DND-41 (cell line): ENCODE results near the gene CKAP2.

Experiments used
- ATAC-seq: fragments of 200-7000 bp; cut with Tn5 transposase; 3 replicates; pipeline ENCODE4 v1.9.1; 2021; ENCODE audit warnings: low read depth; ENCODE audit not compliant: insufficient read depth
- DNase-seq: peaks from one replicate; pipeline ENCODE4 v3.0.0-alpha.2; 2020
- H2AFZ ChIP-seq: 2 replicates; pipeline ENCODE4 v1.6.0; 2012; ENCODE audit warnings: low read depth, low read length
- H3K27ac ChIP-seq: 2 replicates; pipeline ENCODE4 v1.5.1; 2012; ENCODE audit warnings: low read length, inconsistent platforms
- H3K27me3 ChIP-seq: fragments of 200-600 bp; sonication (generic); 2 replicates; pipeline ENCODE4 v1.6.0; 2012; ENCODE audit warnings: low read length, mild to moderate bottlenecking, inconsistent platforms; ENCODE audit not compliant: insufficient read depth, poor library complexity
- H3K36me3 ChIP-seq: 2 replicates; pipeline ENCODE4 v1.5.1; 2012; ENCODE audit warnings: low read length, inconsistent platforms; ENCODE audit not compliant: insufficient read depth
- H3K4me1 ChIP-seq: 2 replicates; pipeline ENCODE4 v1.5.1; 2012; ENCODE audit warnings: mild to moderate bottlenecking, low read length; ENCODE audit not compliant: insufficient read depth
- H3K4me2 ChIP-seq: 2 replicates; pipeline ENCODE4 v1.6.0; 2012; ENCODE audit warnings: mild to moderate bottlenecking, moderate library complexity, low read length, inconsistent platforms; ENCODE audit not compliant: insufficient read depth
- H3K4me3 ChIP-seq, 2 experiments: fragments of 200-600 bp in 1 of 2; shearing (Covaris generic) in 1 of 2; 2 replicates each; pipeline ENCODE4 v1.5.1; 2012 to 2016; ENCODE audit warnings: inconsistent platforms in 2 of 2, low read length in 2 of 2, mild to moderate bottlenecking in 2 of 2, low read depth in 1 of 2, moderate library complexity in 1 of 2
- H3K79me2 ChIP-seq: 2 replicates; pipeline ENCODE4 v1.6.0; 2012; ENCODE audit warnings: low read length, inconsistent platforms; ENCODE audit not compliant: insufficient read depth
- H3K9ac ChIP-seq: 2 replicates; pipeline ENCODE4 v1.6.0; 2012; ENCODE audit warnings: low read depth, mild to moderate bottlenecking, inconsistent platforms, low read length, moderate library complexity
- H3K9me3 ChIP-seq: 2 replicates; pipeline ENCODE4 v1.5.1; 2012; ENCODE audit warnings: low read length, moderate library complexity, mild to moderate bottlenecking, inconsistent platforms; ENCODE audit not compliant: insufficient read depth, severe bottlenecking
- H4K20me1 ChIP-seq: 2 replicates; pipeline ENCODE4 v1.6.0; 2012; ENCODE audit warnings: low read length; ENCODE audit not compliant: insufficient read depth
- EZH2 ChIP-seq: IDR thresholded peaks from 3 replicates; pipeline ENCODE4 v1.6.1; 2012; ENCODE audit warnings: borderline replicate concordance, low read depth, mild to moderate bottlenecking, moderate library complexity, low read length, inconsistent platforms; ENCODE audit not compliant: severe bottlenecking
- TF ChIP-seq, protein P1 (sequence below): IDR thresholded peaks from 2 replicates; pipeline ENCODE4 v1.5.1; 2012; ENCODE audit warnings: borderline replicate concordance, low read length, moderate library complexity, mild to moderate bottlenecking; ENCODE audit not compliant: poor library complexity, severe bottlenecking; ENCODE audit errors: extremely low read depth

CKAP2 gene

GRCh38 chr13:52455677-52456041 is 381 bp downstream of the CKAP2 start:
- H3K27ac ChIP-seq, result peak overlapping the region; percentile 97
- H2AFZ ChIP-seq, result peak overlapping the region; percentile 89
- H3K27me3 ChIP-seq, result no peaks in the 10 kb centered on the region
- TF ChIP-seq EZH2, result no peak
- TF ChIP-seq, protein P1, sequence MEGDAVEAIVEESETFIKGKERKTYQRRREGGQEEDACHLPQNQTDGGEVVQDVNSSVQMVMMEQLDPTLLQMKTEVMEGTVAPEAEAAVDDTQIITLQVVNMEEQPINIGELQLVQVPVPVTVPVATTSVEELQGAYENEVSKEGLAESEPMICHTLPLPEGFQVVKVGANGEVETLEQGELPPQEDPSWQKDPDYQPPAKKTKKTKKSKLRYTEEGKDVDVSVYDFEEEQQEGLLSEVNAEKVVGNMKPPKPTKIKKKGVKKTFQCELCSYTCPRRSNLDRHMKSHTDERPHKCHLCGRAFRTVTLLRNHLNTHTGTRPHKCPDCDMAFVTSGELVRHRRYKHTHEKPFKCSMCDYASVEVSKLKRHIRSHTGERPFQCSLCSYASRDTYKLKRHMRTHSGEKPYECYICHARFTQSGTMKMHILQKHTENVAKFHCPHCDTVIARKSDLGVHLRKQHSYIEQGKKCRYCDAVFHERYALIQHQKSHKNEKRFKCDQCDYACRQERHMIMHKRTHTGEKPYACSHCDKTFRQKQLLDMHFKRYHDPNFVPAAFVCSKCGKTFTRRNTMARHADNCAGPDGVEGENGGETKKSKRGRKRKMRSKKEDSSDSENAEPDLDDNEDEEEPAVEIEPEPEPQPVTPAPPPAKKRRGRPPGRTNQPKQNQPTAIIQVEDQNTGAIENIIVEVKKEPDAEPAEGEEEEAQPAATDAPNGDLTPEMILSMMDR, result no peak
- peak; percentile 85 for DNase-seq
- H3K4me3 ChIP-seq, result peak overlapping the region; percentile 77 to 90
- peaks cover 29% of the 10 kb centered on the region for H4K20me1 ChIP-seq
- H3K36me3 ChIP-seq, result peaks cover 39% of the 10 kb centered on the region
- H3K4me2 ChIP-seq, result peak overlapping the region; percentile 87
- peaks cover 61% of the 10 kb centered on the region for H3K79me2 ChIP-seq
- ATAC-seq, result peak; percentile 63
- no peaks in the 10 kb centered on the region for H3K9me3 ChIP-seq
- H3K4me1 ChIP-seq, result peaks cover 67% of the 10 kb centered on the region
- H3K9ac ChIP-seq, result peak overlapping the region; percentile 93

- peaks cover 55% of the 10 kb centered on the region for H4K20me1 ChIP-seq
- H3K9me3 ChIP-seq, result no peaks in the 10 kb centered on the region
- peak overlapping the region; percentile 37; the same call in 1 of the 2 replicates for H3K27ac ChIP-seq
- H3K4me3 ChIP-seq, result peak overlapping the region in 1 of 2 experiments; percentile 31; a peak in 1 of 4 replicates
- H3K4me1 ChIP-seq, result peaks cover 77% of the 10 kb centered on the region
- H2AFZ ChIP-seq, result no peak overlapping the region
- H3K4me2 ChIP-seq, result peak overlapping the region; percentile 87; the same call in 1 of the 2 replicates
- peaks cover 79% of the 10 kb centered on the region for H3K36me3 ChIP-seq
- no peaks in the 10 kb centered on the region for H3K27me3 ChIP-seq
- no peak for ATAC-seq
- peaks cover 95% of the 10 kb centered on the region for H3K79me2 ChIP-seq
- no peak for DNase-seq
- peak overlapping the region; percentile 25; the same call in 1 of the 2 replicates for H3K9ac ChIP-seq
- TF ChIP-seq, protein P1, result no peak
- no peak for TF ChIP-seq EZH2
Measured at GRCh38 chr13:52459668-52460067, 4.4 kb downstream of the CKAP2 start.

DNA sequence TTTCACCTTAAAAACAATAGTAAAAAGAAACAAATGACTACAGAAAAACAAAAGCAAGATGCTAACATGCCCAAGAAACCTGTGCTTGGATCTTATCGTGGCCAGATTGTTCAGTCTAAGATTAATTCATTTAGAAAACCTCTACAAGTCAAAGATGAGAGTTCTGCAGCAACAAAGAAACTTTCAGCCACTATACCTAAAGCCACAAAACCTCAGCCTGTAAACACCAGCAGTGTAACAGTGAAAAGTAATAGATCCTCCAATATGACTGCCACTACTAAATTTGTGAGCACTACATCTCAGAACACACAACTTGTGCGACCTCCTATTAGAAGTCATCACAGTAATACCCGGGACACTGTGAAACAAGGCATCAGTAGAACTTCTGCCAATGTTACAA is 6.0 kb downstream of the CKAP2 start:
- H3K36me3 ChIP-seq, result peaks cover 95% of the 10 kb centered on the region
- H4K20me1 ChIP-seq, result peaks cover 50% of the 10 kb centered on the region
- TF ChIP-seq EZH2, result no peak
- TF ChIP-seq, protein P1, result no peak
- DNase-seq (no peak), ATAC-seq (peak; percentile 70)
- no peak overlapping the region for H2AFZ ChIP-seq
- peaks cover 99% of the 10 kb centered on the region for H3K79me2 ChIP-seq
- H3K27ac ChIP-seq, result no peak overlapping the region
- H3K9ac ChIP-seq, result no peak overlapping the region; the same call in 1 of the 2 replicates
- no peaks in the 10 kb centered on the region for H3K9me3 ChIP-seq
- peaks cover 72% of the 10 kb centered on the region for H3K4me1 ChIP-seq
- H3K4me3 ChIP-seq, result peak overlapping the region in 1 of 2 experiments; percentile 20; a peak in 1 of 4 replicates
- H3K27me3 ChIP-seq, result no peaks in the 10 kb centered on the region
- peak overlapping the region; percentile 50; the same call in 1 of the 2 replicates for H3K4me2 ChIP-seq
